T-helper 2 cell (primary cell): ENCODE results near the gene PRXL2A.

ENCODE experiments used
- DNase-seq, 5 experiments: peaks; one replicate each; pipeline versions ENCODE4 v3.0.0 to v3.0.0-alpha.2; 2012 to 2022

The PRXL2A gene

GRCh38 chr10:80447436-80448190, 39.3 kb downstream of the PRXL2A start:
- DNase-seq: no peak

DNA sequence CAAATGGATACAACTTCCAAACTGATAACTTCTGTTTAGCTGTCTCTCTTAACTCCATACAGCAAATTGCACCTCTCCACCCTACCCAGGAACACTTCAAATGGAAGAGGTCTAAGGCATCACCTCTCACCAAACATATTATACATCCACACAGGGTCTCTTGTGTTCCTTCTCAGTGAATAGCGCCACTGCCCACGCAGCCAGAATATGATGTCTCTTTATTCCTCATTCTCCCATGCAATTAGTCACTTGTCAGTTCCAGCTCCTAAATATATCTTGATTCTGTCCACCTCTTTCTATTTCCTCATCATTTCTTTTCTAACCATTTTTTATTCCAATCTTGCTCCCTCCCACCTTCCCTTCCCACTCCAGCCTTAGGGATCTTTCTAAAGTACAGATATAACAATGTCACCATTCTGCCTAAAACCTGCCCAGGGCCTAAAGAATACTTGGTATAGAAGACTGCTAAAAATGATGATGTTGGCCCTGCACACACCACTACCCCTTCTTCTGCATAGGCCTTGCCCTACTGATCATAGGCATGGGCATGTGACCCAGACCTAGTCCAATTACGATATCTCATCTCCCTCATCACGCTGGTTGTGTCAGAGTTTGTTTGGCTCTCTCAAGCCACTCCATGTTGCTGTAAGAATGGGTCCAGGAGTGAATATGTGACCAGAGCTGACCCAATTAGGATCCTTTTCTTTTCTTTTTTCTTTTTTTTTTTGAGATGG, 40.0 kb downstream of the PRXL2A start:
- no peak for DNase-seq

DNA sequence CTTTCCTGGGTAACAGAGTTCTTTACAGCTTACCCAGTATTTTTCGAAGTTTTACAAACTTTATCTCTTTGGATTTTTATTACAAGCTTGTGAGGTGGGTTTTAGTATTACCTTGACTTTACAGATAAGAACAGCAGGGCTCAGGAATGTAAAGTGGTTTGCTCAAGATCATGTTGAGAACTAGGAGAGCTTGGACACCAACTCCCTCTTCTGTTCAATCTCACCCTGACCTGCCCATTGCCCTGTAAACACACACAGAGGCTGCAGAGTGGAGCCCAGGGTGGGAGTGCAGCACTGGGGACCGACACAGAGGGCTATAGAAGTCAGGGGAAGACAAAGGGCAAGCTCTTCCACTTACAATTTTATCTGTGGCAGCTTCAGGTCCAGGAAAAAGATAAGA, 41.2 kb downstream of the PRXL2A start:
- DNase-seq: no peak

DNA sequence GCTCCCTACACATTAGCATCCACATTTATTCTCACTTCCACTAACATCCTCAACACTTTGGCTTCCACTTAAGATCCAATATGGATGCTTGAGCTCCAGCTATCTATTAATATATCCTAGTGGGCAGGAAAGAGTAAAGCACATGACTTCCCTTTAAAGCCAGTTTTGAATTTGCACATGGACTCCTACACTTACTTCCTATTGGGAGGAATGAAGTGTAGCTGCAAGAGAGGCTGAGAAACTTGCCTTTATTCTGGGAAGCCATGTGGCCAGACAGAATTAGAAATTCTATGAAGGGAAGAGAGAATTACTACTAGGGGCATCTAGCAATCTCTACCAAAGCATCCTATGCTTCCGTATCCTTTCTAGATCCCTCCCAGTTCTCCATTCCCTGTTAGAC, 42.8 kb downstream of the PRXL2A start:
- no peak for DNase-seq

GRCh38 chr10:80452069-80452468, 43.7 kb downstream of the PRXL2A start:
- no peak for DNase-seq

GRCh38 chr10:80452640-80453039, 44.3 kb downstream of the PRXL2A start:
- DNase-seq: no peak

- peak in 1 of 5 experiments; percentile 48 for DNase-seq
Measured at GRCh38 chr10:80453056-80453841, 44.9 kb downstream of the PRXL2A start.

DNA sequence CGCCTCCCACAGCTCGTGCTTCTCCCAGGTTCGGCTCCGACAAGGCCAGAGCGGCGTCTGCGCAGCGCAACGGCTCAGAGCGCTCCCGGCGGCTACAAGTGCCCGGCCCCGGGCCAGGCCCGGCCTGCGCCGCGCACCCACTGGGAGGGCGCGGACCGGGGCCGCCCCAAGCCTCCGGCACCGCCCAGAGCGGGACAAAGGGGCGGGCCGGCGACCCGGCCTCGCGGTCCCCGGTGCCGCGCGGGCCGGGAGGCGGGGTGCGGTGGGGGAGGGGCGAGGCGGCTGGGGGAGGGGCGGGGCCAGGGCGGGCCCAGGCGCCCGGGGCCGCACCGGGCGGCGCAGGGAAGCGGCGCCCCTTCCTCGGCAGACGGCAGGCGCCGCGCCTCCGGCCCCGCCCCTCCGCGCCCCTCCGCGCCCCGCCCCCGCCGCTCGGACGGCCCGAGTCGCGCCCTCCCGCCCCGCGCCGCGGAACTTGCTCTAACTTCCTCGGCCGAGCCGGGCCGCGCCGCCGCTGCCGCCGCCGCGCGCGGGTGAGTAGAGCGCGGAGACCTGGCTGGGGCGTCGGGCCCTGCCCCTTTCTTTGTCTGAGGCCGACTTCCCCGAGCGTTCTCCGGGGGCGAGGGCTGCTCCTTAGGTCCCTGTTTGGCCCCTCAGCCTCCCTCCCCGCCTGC, 45.6 kb downstream of the PRXL2A start, which contains the start of gene TSPAN14:
TSS of gene TSPAN14 (plus strand) at position 469 of the 671 bp plus-strand sequence. CDS start 34,924 bp downstream, outside the sequence.
- peak; percentile 61 to 84 (median 64) for DNase-seq

DNA sequence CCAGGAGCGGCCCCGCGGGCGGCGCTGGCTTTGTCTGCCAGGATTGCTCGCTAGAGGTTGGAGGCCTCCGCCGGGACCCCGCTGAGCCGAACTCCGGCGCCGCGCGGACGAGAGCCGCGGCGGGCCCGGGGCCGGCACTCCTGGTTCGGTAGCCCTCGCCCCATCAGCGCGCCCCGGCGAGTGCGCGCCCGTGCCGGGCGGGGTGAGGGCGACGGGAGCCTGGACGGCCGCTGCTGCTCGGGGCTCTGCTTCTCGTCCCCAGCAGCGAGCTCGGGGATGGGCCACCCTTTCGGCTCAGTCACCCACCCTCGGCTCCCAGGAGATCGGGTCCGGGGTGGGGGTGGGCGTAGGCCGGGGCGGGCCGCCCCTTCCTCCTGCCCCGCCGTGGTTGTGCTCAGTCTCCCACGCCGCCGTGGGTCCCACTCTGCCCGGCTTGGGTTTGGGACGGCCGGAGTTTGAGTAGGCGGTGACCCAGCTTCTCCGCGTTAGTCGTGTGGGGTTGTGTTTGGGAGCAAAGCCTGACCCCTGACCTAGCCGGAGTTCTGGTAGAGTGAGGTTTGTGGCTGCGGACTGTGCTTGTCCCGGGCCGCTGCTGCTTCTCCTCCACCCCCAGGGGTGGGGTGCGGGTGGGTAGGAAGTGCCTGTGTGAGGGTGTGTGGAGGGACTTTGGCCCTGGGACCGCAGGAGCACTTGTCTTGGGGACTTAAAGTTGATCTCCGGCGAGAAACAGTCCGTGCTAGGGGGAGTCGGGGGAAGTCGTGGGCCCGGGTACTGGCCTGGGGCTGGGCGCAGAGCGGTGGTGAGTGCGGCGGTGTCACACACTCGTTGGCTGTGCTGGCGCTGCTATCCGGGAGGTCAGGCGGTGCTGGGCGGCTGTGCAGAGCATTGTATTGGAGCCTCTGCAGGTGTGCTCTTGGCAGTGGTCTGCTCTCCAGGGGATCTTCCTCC, 46.4 kb downstream of the PRXL2A start:
- DNase-seq: peak in 1 of 5 experiments; percentile 52

GRCh38 chr10:80455461-80456349, 47.4 kb downstream of the PRXL2A start:
- DNase-seq: no peak

GRCh38 chr10:80457554-80458262, 49.4 kb downstream of the PRXL2A start:
- no peak for DNase-seq

DNA sequence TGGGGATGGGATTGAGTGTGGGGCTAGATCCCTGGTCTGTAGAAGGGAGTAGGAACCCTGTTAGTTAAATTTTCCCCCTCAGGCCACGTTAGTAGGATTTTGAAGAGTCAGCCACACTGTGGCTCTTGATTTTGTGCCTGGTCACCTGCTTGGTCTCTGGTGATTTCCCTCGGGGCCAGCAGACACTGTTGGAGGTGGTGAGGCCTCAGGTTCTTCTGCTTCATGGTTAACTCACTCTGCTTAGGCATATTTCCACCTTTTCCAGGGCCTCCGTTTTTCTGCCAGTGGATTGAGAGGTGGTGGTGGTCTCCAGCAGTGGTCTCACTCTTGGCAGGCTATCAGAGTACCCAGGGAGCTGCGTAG, 49.9 kb downstream of the PRXL2A start:
- DNase-seq: no peak

- DNase-seq: no peak
Measured at GRCh38 chr10:80458638-80459037, 50.3 kb downstream of the PRXL2A start.

DNA sequence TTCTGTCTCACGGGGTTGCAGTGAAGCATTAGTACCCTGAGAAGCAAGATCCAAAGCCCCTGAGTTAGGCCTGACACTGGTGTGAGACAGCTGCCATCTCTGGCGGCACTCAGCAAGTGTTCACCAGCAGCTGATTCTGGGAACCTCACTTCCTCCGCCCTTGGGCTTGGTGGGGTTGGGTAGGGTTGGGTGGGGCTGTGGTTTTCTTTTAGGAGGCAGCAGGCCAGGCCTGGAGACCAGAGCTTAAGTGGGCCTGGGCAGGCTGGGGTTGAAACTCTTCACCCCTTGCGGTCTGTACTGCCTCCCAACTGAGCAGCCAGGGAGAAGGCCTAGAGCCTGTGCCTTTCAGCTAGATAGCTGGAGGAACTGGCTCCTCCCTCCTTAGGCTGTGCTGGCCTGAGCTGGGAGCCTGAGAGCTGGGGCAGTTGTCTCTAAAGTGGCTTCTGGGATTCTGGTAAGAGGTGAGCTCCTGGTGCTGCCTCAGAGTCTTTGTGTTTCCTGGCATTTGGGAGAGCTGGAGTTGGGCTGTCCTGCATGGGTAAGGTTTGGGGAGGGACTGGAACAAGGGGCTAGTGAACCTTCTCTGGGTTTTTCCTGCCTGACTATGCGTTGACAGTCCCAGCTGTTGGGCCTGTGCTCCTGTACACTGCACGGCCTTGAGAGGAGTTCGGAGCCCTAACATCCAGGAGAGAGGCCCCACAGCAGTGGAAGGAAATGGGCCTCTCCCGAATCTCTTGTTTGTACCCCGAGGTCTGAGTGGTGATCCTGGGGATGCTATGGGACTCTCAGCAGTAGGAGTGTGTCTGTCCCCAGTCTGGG, 50.9 kb downstream of the PRXL2A start:
- DNase-seq: peak in 3 of 5 experiments; percentile 45 to 89 (median 61)

DNA sequence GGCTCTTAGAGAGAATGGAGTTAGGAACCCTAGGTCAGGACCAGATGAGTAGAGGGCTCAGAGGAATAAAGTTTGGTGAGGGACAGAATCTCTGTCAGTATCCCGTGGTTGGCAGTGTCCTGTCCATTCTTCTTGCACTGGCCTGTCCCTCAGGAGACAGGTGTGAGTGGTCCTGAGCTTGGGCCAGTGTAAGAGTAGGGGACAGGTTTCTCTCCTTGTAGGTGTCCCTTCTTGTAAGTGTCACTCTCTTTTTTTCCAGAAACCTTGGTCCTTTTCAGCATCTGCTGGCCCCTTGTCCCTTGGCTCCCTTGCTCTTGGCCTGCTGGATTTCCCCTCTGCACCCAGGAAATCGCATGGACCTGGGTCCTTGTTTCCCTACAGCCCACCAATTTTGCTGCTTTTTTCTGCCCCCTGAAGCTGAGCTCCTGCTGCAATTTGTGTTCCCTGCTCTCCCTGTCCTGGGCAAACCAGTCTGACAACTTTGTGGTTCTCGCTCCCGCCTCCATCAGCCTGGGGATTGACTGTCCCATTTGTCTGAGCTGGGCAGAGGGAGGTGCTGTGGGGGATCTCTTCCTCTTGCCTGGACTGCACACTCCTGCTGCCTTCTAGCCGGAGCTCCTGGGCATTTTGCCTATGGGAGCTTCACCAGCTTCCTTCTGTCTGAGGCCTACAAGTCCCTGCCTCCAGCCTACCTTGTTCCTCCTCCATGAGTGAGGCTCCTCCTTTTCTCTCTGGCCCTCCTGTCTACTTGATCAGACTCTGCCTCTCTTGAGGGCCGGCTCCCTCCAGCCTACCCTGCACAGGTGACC, 52.3 kb downstream of the PRXL2A start:
- DNase-seq: no peak

DNA sequence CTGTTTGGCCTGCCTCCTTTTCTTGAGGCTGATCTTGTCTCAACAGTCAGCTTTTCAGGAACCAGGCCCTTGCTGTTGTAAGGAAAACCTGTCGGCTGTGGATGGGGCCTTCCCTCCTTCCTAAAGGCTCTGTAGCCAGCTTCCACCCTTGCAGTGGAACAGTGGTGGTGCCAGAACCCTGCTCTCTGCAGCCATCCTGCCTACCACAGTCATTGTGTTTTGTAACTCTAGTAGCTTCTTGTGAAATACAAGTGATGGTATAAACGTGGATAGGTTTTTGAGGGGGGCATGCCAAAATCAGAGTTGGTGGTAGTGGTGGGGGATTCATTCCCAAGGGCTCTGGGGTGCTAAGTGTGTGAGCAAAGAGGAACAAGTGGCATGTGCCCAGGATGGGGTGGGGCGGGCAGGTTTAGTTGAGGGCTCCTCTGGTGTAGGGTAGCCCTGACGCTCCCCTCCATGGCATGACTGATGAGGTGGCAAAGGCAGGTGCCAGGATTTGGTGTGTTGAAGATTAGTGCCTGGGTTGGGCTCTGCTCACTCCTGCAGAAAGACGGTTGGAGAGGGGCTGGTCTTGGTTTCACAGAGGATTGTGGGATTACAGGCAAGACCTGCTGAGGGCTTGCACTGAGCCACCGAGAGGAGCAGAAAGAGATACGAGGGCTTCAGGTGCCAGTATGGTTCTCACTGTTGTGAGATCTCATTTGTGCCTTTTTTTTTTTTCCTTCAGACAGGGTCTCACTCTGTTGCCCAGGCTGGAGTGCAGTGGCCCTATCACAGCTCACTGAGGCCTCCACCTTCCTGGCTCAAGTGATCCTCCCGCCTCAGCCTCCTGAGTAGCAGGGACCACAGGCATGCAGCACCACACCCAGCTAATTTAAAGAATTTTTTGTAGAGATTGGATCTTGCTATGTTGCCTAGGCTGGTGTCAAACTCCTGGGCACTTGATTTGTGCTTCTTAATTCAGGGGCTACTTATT, 53.1 kb downstream of the PRXL2A start:
- DNase-seq: no peak
